ENCODE results near the gene XK.
A peak's percentile ranks its signal among the peaks of the same experiment; 100 is the strongest.

Gene XK, protein sequence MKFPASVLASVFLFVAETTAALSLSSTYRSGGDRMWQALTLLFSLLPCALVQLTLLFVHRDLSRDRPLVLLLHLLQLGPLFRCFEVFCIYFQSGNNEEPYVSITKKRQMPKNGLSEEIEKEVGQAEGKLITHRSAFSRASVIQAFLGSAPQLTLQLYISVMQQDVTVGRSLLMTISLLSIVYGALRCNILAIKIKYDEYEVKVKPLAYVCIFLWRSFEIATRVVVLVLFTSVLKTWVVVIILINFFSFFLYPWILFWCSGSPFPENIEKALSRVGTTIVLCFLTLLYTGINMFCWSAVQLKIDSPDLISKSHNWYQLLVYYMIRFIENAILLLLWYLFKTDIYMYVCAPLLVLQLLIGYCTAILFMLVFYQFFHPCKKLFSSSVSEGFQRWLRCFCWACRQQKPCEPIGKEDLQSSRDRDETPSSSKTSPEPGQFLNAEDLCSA

DNA sequence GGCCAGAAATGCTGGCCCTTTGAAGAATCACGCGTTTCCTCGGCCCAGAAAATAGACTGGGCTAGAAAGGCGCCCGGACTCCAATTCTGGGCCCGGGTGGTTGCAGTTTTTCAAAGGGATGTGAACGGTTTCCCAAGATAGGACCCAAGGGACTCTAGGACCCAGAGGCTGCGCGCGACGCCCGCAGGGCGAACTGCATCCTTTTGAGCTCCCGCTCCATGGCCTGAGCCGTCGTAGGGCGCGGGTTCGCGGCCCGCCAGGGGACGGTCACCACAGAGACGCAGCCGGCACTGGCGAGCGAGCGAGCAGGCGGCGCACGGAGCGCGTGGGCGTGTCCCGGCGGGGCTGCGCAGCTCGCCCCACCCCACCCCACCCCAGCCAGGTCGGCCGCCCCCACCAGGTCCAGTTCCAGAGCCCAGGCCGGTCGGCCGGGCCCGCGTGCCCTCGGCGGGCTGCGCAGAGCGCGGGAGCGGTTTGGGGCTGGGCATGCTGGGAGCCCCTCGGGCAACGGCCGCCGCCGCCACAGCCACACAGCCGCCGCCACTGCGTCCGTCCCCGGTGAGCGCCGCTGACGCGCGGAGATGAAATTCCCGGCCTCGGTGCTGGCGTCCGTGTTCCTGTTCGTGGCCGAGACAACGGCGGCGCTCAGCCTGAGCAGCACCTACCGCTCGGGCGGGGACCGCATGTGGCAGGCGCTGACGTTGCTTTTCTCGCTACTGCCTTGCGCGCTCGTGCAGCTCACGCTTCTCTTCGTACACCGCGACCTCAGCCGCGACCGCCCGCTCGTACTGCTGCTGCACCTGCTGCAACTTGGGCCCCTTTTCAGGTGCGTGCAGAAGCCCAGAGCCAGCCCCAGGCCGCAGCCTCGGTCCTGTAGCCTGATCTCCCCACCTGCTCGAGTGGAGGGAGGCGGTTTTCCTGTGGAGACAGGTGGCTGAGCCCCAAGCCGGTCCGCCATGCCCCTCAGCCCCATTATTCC, at the start of gene XK:
Gene XK, plus strand, starts transcription at position 411 of the 979 bp plus-strand sequence. Its CDS starts 171 bp downstream, at position 582.
- peak within 1 kb of the TSS; percentile 32 for H3K27ac ChIP-seq

DNA sequence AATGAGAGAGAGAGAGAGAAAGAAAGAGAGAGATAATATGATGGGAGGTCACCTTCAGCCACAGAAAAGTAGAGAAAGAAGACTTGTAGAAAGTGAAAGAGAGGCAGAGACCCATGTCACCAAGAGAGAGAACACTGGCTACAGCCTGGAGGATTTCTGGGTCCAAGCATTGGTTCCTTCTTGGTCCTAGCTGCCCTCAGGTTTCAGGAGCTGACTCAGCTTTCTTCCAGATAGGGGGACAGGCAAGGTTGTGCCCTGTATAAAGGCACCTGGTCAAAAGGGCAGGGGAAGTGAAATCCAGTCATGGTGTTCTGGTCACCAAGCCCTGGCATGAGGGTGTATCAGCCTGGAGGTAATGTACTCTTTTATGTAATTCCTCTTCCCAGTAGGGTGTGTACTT, 47.5 kb upstream of the XK start:
- no peak overlapping the region for H3K9ac ChIP-seq
- no peak overlapping the region for H3K4me3 ChIP-seq (ENCODE audit: low read depth, low read length)

More for the DNA sequence above, at the start of gene XK:
- Histone ChIP-seq H3K9me3 (ENCODE audit: control insufficient read depth, low read length) (no peaks in the 10 kb centered on the region), H3K79me2 (no peaks in the 10 kb centered on the region), H3K4me3 (ENCODE audit: low read depth, low read length) (no peak within 1 kb of the TSS), H3K9ac (no peak within 1 kb of the TSS), H3K4me1 (peaks cover 5% of the 10 kb centered on the region), H3K27me3 (ENCODE audit: control insufficient read depth, insufficient read depth, low read length) (no peaks in the 10 kb centered on the region), H3K36me3 (ENCODE audit: control insufficient read depth, insufficient read depth, low read length) (no peaks in the 10 kb centered on the region), H2AFZ (peak within 1 kb of the TSS; percentile 81), H3K4me2 (ENCODE audit: low read length) (peak within 1 kb of the TSS; percentile 55)
- TF ChIP-seq CTCF (IDR thresholded peaks at IDR 0.05) = no peak

GRCh38 chrX:37640142-37640541, 45.4 kb upstream of the XK start:
- Histone ChIP-seq H3K4me2 (ENCODE audit: low read length) (no peak overlapping the region), H3K27me3 (ENCODE audit: control insufficient read depth, insufficient read depth, low read length) (no peaks in the 10 kb centered on the region), H3K9ac (no peak overlapping the region), H3K4me3 (ENCODE audit: low read depth, low read length) (no peak overlapping the region), H3K79me2 (no peaks in the 10 kb centered on the region), H3K9me3 (ENCODE audit: control insufficient read depth, low read length) (no peaks in the 10 kb centered on the region), H3K36me3 (ENCODE audit: control insufficient read depth, insufficient read depth, low read length) (no peaks in the 10 kb centered on the region), H3K27ac (no peak overlapping the region), H2AFZ (no peak overlapping the region), H3K4me1 (no peaks in the 10 kb centered on the region)
- no peak for TF ChIP-seq CTCF (IDR thresholded peaks at IDR 0.05)

More for the DNA sequence above, 47.5 kb upstream of the XK start:
- Histone ChIP-seq H3K27me3 (ENCODE audit: control insufficient read depth, insufficient read depth, low read length) (no peaks in the 10 kb centered on the region), H3K79me2 (no peaks in the 10 kb centered on the region), H3K9me3 (ENCODE audit: control insufficient read depth, low read length) (no peaks in the 10 kb centered on the region), H3K36me3 (ENCODE audit: control insufficient read depth, insufficient read depth, low read length) (no peaks in the 10 kb centered on the region), H3K4me2 (ENCODE audit: low read length) (no peak overlapping the region), H3K4me1 (no peaks in the 10 kb centered on the region), H2AFZ (no peak overlapping the region), H3K27ac (no peak overlapping the region)
- TF ChIP-seq CTCF (IDR thresholded peaks at IDR 0.05) = no peak

DNA sequence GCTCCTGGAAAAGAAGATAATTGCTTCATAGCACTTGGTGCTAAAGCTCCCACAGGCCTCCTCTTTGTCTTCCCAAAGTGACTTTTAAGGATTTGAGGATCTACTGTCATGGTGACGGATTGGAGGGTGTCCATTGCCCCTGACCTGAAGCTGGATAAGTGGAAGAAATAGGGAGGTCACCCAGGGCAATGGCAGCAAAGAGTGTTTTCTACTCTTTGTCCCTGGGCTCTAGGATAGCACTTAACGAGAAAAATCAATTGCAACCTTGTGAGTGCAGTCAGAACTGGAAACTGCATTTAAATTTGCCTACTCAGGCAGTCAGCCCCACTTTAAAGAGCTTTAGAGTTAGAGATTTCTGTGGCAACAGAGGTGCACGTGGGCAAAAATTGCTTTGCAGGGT, 43.7 kb upstream of the XK start:
- Histone ChIP-seq H3K27ac (no peak overlapping the region), H3K79me2 (no peaks in the 10 kb centered on the region), H3K27me3 (ENCODE audit: control insufficient read depth, insufficient read depth, low read length) (no peaks in the 10 kb centered on the region), H3K9ac (no peak overlapping the region), H3K4me2 (ENCODE audit: low read length) (no peak overlapping the region), H2AFZ (no peak overlapping the region), H3K4me3 (ENCODE audit: low read depth, low read length) (no peak overlapping the region), H3K4me1 (no peaks in the 10 kb centered on the region), H3K36me3 (ENCODE audit: control insufficient read depth, insufficient read depth, low read length) (no peaks in the 10 kb centered on the region), H3K9me3 (ENCODE audit: control insufficient read depth, low read length) (no peaks in the 10 kb centered on the region)
- TF ChIP-seq CTCF (IDR thresholded peaks at IDR 0.05) = no peak
